ENCODE data around the gene CCDC51.

DNA sequence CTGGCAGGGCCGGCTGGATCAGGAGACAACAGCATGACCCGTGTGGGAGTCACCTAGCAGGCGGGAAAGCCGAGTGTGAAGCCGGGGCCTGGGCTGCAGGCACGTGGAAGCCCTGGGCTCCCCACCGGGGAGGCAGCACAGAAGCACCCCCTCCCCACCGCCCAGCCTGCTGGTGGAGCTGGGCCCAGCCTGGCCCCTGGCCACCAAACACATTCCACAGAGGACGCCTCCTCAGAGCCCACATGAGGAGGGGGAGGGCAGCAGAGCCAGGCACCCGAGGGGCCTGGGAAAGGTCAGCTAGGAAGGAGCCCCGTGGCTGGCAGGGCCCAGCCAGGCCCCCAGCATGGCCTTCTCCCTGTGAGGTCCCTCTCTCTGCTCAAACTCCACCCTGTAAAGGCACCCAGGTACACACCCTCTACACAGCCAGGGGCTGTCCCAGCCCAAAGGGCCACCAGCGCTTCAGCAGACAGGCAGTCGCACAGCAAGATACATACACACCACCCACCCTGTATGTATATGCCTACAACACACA, 14.6 kb downstream of the CCDC51 start:
- no peak for TF ChIP-seq PPARA (CRISPR knock-in tag; IDR thresholded peaks at IDR 0.05; ENCODE audit: borderline replicate concordance)
- no peak for TF ChIP-seq ARNTL (CRISPR knock-in tag; IDR thresholded peaks at IDR 0.05; ENCODE audit: borderline replicate concordance, low read depth)

Measured in SK-N-SH treated with all-trans-retinoic acid at 6 μM for 48 hours (cell line).